Loucy (cell line): ENCODE data around the gene PLAC9.

Experiments
- EZH2phosphoT487 ChIP-seq: fragments of 200-600 bp; IDR thresholded peaks from 2 replicates; pipeline ENCODE4 v1.6.1; 2018; ENCODE audit warnings: antibody characterized with exemption, mild to moderate bottlenecking, moderate library complexity, borderline replicate concordance
- TF ChIP-seq, protein P1 (sequence below): fragments of 200-600 bp; sonication (generic); conservative IDR thresholded peaks from 2 replicates; pipeline ENCODE4 v1.5.1; 2014; ENCODE audit warnings: mild to moderate bottlenecking, antibody characterized with exemption, low read length

DNA sequence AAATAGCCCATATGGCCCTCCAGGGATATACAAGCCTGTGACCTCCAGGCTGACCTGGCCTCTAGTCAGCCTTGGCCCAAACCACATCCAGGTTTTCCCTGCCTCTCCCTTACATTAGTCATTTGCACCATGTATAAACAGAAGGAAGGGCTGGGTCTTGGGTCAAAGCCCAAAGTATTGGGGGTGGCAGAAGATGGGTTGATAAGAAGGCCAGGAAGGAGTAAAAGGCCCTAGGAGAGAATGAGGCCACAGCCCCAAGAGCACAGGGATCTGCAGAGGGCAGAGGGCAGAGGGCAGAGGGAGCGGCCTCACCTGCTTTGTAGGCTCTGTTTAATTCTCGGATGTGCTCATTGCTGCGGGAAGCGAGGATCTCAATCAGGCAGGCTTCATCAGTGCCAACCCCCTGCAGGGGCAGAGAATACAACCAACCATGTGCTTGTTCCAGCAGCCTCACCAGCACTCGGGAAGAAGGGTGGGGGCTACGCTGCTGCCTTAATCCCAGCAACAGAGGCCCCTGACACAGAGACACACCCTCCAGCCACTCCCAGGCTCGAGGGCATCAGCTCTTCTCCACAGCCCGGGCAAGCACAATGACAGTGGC lies 31.3 kb downstream of the PLAC9 start:
- TF ChIP-seq, protein P1, sequence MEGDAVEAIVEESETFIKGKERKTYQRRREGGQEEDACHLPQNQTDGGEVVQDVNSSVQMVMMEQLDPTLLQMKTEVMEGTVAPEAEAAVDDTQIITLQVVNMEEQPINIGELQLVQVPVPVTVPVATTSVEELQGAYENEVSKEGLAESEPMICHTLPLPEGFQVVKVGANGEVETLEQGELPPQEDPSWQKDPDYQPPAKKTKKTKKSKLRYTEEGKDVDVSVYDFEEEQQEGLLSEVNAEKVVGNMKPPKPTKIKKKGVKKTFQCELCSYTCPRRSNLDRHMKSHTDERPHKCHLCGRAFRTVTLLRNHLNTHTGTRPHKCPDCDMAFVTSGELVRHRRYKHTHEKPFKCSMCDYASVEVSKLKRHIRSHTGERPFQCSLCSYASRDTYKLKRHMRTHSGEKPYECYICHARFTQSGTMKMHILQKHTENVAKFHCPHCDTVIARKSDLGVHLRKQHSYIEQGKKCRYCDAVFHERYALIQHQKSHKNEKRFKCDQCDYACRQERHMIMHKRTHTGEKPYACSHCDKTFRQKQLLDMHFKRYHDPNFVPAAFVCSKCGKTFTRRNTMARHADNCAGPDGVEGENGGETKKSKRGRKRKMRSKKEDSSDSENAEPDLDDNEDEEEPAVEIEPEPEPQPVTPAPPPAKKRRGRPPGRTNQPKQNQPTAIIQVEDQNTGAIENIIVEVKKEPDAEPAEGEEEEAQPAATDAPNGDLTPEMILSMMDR = no peak
- TF ChIP-seq EZH2phosphoT487 = no peak
